ENCODE measurements around the gene CACNA1F. TPM values are rescaled to one million over a fixed set of nuclear protein-coding genes. Genes with fewer than 3 reads are reported as not detected.
A peak's percentile ranks its signal among the peaks of the same experiment; 100 is the strongest.

The CACNA1F gene
- 1 to 10 TPM; 1.7 to 2.8 (median 2.3) TPM for total RNA-seq

GRCh38 chrX:49233176-49233575 lies at the start of gene CACNA1F:
TSS of gene CACNA1F (minus strand) at chrX:49233340. CDS start at chrX:49233309, 31 bp downstream.
- Histone ChIP-seq H3K9me3 (no peaks in the 10 kb centered on the region), H3K27ac (no peak within 1 kb of the TSS), H3K36me3 (no peaks in the 10 kb centered on the region), H3K4me1 (no peaks in the 10 kb centered on the region), H3K27me3 (no peaks in the 10 kb centered on the region), H3K4me3 (no peak within 1 kb of the TSS)
- DNase-seq = no peak
- TF ChIP-seq POLR2A (IDR thresholded peaks at IDR 0.05) (no peak), CTCF (IDR thresholded peaks at IDR 0.05) (no peak)

GRCh38 chrX:49282647-49283011 lies 49.5 kb upstream of the CACNA1F start:
- peak in 2 of 3 donors; percentile 4 to 36 for DNase-seq
- Histone ChIP-seq H3K27ac (no peak overlapping the region), H3K4me1 (no peaks in the 10 kb centered on the region), H3K9me3 (no peaks in the 10 kb centered on the region), H3K36me3 (no peaks in the 10 kb centered on the region), H3K4me3 (no peak overlapping the region), H3K27me3 (no peaks in the 10 kb centered on the region)
- TF ChIP-seq POLR2A (IDR thresholded peaks at IDR 0.05) (no peak), CTCF (IDR thresholded peaks at IDR 0.05) (peak in 1 of 6 experiments; percentile 1)

GRCh38 chrX:49278081-49278480 lies 44.9 kb upstream of the CACNA1F start:
- no peak overlapping the region for H3K27ac ChIP-seq
- no peak overlapping the region for H3K4me3 ChIP-seq

GRCh38 chrX:49277535-49277830 lies 44.3 kb upstream of the CACNA1F start:
- Histone ChIP-seq H3K4me3 (no peak overlapping the region), H3K27ac (no peak overlapping the region), H3K27me3 (no peaks in the 10 kb centered on the region), H3K4me1 (peaks cover 0 to 2% (median 0%) of the 10 kb centered on the region in 4 donors), H3K36me3 (no peaks in the 10 kb centered on the region), H3K9me3 (no peaks in the 10 kb centered on the region)
- no peak for DNase-seq
- no peak for TF ChIP-seq CTCF (IDR thresholded peaks at IDR 0.05)
- no peak for TF ChIP-seq POLR2A (IDR thresholded peaks at IDR 0.05)

More at GRCh38 chrX:49278081-49278480, 44.9 kb upstream of the CACNA1F start:
- H3K27me3 ChIP-seq = no peaks in the 10 kb centered on the region
- TF ChIP-seq CTCF (IDR thresholded peaks at IDR 0.05) (no peak), POLR2A (IDR thresholded peaks at IDR 0.05) (no peak)
- no peaks in the 10 kb centered on the region for H3K36me3 ChIP-seq
- no peaks in the 10 kb centered on the region for H3K9me3 ChIP-seq
- peak in 2 of 3 donors; percentile 7 to 22 for DNase-seq
- H3K4me1 ChIP-seq = no peaks in the 10 kb centered on the region

GRCh38 chrX:49276671-49277534 lies 43.8 kb upstream of the CACNA1F start:
- no peak for TF ChIP-seq POLR2A (IDR thresholded peaks at IDR 0.05)
- TF ChIP-seq CTCF (IDR thresholded peaks at IDR 0.05) = no peak

More at GRCh38 chrX:49276671-49277534, 43.8 kb upstream of the CACNA1F start:
- H3K9me3 ChIP-seq = no peaks in the 10 kb centered on the region
- H3K4me3 ChIP-seq = no peak overlapping the region
- no peaks in the 10 kb centered on the region for H3K27me3 ChIP-seq
- no peaks in the 10 kb centered on the region for H3K36me3 ChIP-seq
- no peak overlapping the region for H3K27ac ChIP-seq
- peak in 1 of 3 donors; percentile 21 for DNase-seq
- H3K4me1 ChIP-seq = peaks cover 0 to 8% (median 0%) of the 10 kb centered on the region in 4 donors
